Retinal pigment epithelial cell (primary cell): ENCODE data around the gene GYS1.
A peak's percentile ranks its signal among the peaks of the same experiment; 100 is the strongest.

Experiments used
- DNase-seq: peaks from one replicate; pipeline ENCODE4 v3.0.0-alpha.2; 2010; ENCODE audit warnings: low read depth
- H3K4me3 ChIP-seq: 2 replicates; pipeline ENCODE4 v1.5.1; 2011; ENCODE audit warnings: mild to moderate bottlenecking, low read length, control low read depth, moderate library complexity
- TF ChIP-seq, protein P1 (sequence below): conservative IDR thresholded peaks from 2 replicates; pipeline ENCODE4 v1.5.1; 2011; ENCODE audit warnings: low read depth, low read length, control low read depth, inconsistent platforms

Gene GYS1

GRCh38 chr19:48970923-48971395, 22.1 kb downstream of the GYS1 start:
- TF ChIP-seq, protein P1, sequence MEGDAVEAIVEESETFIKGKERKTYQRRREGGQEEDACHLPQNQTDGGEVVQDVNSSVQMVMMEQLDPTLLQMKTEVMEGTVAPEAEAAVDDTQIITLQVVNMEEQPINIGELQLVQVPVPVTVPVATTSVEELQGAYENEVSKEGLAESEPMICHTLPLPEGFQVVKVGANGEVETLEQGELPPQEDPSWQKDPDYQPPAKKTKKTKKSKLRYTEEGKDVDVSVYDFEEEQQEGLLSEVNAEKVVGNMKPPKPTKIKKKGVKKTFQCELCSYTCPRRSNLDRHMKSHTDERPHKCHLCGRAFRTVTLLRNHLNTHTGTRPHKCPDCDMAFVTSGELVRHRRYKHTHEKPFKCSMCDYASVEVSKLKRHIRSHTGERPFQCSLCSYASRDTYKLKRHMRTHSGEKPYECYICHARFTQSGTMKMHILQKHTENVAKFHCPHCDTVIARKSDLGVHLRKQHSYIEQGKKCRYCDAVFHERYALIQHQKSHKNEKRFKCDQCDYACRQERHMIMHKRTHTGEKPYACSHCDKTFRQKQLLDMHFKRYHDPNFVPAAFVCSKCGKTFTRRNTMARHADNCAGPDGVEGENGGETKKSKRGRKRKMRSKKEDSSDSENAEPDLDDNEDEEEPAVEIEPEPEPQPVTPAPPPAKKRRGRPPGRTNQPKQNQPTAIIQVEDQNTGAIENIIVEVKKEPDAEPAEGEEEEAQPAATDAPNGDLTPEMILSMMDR, result peak; percentile 92
- DNase-seq, result no peak
- no peak overlapping the region for H3K4me3 ChIP-seq

- TF ChIP-seq, protein P1, result no peak
- DNase-seq, result no peak
- H3K4me3 ChIP-seq, result no peak overlapping the region
Measured at GRCh38 chr19:48970139-48970766, 22.9 kb downstream of the GYS1 start.

- TF ChIP-seq, protein P1, result no peak
- no peak for DNase-seq
- no peak overlapping the region for H3K4me3 ChIP-seq
Measured at GRCh38 chr19:48969276-48970138, 23.6 kb downstream of the GYS1 start.

GRCh38 chr19:48968813-48969218, 24.3 kb downstream of the GYS1 start:
- TF ChIP-seq, protein P1, result no peak
- no peak for DNase-seq
- H3K4me3 ChIP-seq, result no peak overlapping the region

GRCh38 chr19:48968179-48968661, 24.9 kb downstream of the GYS1 start:
- TF ChIP-seq, protein P1, result no peak
- no peak overlapping the region for H3K4me3 ChIP-seq
- no peak for DNase-seq

GRCh38 chr19:48967346-48968178, 25.5 kb downstream of the GYS1 start:
- no peak for DNase-seq
- TF ChIP-seq, protein P1, result no peak
- no peak overlapping the region for H3K4me3 ChIP-seq
